Measurements from ENCODE around the gene ALKBH2.
A peak's percentile ranks its signal among the peaks of the same experiment; 100 is the strongest.

ALKBH2 gene

DNA sequence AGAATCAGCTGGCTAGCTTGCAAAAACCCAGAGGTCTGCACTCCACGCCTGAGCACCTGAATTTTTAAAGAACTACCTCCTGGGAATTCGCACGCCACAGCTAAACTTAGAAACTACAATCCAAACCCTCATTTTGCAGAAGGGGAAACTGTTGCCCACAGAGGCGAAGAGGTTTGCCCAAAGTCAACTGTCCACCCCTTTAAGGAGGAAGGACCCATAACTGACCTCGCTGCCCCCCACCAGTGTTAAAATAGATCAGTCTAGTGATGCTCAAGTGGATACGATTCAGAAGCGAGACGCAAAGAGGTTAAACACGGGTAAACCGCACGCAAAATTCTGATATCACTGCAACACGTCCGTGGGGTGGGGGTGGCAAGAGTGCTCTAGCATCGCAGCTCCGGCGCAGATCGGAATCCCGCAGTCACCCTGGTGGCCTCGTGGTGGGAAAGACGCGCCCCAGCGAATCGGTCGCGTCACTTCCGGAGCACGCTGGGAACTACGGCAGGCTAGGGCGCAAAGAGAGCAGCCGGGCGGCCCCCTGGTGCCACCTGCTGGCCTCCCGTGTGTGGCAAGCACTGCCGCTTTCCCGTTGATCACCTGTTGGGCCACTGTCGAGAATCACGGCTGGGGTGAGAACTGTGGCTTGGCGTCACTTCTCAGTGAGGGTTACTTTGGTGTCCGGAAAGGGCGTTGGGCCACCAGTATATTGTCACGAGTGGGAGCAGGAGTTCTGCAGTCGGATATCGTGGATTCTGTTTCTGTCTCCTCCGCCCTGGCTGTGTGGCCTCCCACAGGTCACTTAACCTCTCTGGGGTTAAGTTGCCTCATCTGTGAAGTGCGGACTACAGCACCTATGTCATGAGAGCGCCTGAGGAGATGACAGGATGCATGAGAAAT, at the start of gene ALKBH2:
TSS of gene ALKBH2 (minus strand) at position 451 of the 897 bp plus-strand sequence. CDS start 686 bp downstream, outside the sequence.
- DNase-seq (ENCODE audit: low read depth), result peak; percentile 91

- no peak for DNase-seq (ENCODE audit: low read depth)
Observed at GRCh38 chr12:109140560-109140959, 47.3 kb upstream of the ALKBH2 start.

GRCh38 chr12:109139791-109140190, 46.5 kb upstream of the ALKBH2 start:
- no peak for DNase-seq (ENCODE audit: low read depth)

- no peak for DNase-seq (ENCODE audit: low read depth)
Observed at GRCh38 chr12:109139360-109139759, 46.1 kb upstream of the ALKBH2 start.

DNA sequence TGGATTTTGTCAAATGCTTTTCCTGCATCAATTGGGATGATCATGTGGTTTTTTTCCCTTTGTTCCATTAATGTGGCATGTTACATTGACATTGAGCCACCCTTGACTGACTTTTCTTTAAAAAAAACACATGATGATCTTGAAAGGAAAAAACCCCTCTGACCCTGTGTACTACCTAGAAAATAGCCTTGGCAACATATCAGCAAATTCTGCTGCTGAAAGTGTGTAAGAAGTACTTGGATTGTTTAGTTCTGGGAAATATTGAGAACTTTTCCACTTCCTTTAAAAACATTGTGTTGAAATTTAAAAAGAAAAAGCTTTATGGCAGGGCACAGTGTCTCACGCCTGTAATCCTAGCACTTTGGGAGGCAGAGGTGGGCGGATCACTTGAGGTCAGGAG, 43.8 kb upstream of the ALKBH2 start:
- DNase-seq (ENCODE audit: low read depth), result no peak

DNA sequence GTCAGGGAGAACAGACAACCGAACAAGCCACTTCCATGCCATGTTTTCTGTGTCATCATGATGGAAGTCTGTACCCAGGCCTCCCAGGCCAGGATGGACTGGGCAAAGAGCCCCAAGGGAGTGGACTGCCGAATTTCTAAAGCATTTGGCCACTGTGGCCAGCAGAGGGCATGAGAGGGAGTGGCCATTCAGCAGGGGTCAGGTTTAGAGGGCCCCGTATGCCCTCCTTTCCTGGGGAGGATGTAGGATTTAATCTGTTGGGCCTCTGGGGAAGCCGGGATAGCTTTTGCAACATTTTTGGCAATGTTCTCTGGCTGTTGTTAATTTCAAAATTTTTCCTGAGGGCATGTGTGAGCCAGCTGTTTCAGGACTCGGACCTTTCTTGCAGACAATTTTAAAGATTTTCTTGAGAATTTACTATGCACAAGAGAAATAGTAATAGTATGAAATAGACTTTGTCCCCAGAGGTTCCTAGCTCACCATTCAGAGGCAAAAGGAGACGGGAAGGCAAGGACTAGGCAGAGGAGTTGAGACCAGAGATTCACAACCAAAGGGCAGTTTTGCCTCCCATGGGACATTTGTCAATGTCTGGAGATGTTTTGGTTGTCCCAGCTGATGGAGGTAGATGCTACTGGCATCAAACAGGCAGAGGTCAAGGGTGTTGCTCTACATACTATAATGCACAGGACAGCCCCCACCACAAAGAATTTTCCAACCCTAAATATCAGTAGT, 41.1 kb upstream of the ALKBH2 start:
- no peak for DNase-seq (ENCODE audit: low read depth)

GRCh38 chr12:109131154-109132050, 38.1 kb upstream of the ALKBH2 start:
- no peak for DNase-seq (ENCODE audit: low read depth)

DNA sequence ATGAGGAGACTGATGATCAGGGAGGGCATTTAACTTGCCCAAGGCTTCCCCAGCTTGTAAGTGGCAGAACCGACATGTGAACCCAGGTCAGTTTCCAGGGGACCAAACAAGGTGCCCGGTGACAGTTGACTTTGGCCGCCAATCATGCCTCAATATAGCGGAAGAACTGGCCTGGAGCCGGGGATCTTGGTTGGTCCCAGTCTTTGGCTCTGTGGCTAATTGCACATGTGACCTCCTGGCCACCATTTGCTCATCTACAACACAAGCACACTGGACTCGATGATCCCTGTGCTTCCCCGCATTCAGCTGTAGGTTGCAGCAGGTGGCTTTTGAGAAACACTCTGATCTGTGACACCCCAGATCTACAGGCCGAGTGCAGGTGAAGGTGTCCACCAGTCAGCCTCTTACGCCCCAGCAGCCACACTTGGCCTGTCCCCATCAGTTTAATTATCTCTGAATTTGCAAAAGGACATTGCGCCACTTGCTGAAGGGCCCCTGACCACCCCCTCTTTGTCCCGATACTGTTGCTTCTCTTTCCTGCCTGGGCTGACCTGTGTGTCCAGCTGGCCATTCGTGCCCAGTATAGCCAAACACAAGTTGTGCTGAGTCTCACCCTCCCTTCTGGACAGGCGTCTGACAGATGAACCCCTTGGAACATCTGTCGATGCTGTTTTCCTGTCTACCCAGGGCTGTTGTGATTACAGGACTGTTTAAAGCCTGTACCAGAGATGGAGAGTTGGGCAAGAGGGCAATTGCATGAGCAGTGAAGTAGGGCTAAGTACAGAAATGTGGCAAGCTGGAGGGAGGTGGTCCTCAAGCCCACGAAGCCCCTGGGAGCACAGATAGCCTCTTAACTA, 37.3 kb upstream of the ALKBH2 start:
- no peak for DNase-seq (ENCODE audit: low read depth)

GRCh38 chr12:109127533-109128242, 34.4 kb upstream of the ALKBH2 start:
- DNase-seq (ENCODE audit: low read depth), result no peak

- no peak for DNase-seq (ENCODE audit: low read depth)
Observed at GRCh38 chr12:109126784-109127183, 33.5 kb upstream of the ALKBH2 start.

DNA sequence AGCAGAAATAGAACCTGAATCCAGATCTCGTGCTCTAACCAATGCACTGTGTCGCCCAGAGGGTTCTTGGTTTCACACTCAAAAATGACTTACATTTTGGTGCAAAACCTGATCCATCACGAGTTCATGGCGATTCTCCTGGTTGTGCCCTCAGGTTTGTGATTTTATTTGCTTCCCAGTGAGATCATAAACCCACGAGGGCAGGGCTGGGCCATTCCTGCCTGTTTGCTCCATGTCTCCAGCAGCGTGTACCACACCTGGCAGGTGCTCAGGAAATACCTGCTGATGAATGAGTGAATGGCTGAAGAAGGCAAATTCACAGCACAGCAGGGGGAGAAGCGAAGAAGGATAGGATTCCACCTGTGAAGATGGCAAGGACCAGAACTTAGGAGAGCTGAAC, 32.5 kb upstream of the ALKBH2 start:
- no peak for DNase-seq (ENCODE audit: low read depth)

GRCh38 chr12:109124878-109125648, 31.8 kb upstream of the ALKBH2 start:
- no peak for DNase-seq (ENCODE audit: low read depth)

- no peak for DNase-seq (ENCODE audit: low read depth)
Observed at GRCh38 chr12:109121346-109121880, 28.1 kb upstream of the ALKBH2 start.

GRCh38 chr12:109120557-109120956, 27.3 kb upstream of the ALKBH2 start:
- no peak for DNase-seq (ENCODE audit: low read depth)

DNA sequence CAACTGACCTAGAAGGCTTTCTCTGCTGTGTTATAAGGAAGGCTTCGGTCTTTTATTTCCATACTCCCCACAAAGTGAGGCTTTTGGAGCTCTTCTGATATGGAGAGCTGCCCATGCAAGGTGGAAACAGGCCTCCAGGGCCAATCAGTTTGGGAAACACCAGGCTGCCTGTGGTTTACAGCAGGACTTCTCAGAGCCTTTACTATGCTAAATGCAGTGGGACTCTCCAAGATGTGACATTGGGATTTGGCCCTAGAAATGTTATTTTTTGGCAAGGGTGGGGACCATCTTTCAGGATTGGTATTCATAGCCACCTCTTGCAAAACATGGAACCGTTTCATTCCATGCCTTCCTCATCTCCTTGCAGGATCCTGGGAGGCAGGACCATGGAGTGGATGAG, 26.8 kb upstream of the ALKBH2 start:
- no peak for DNase-seq (ENCODE audit: low read depth)

GRCh38 chr12:109116611-109116949, 23.3 kb upstream of the ALKBH2 start:
- no peak for DNase-seq (ENCODE audit: low read depth)

DNA sequence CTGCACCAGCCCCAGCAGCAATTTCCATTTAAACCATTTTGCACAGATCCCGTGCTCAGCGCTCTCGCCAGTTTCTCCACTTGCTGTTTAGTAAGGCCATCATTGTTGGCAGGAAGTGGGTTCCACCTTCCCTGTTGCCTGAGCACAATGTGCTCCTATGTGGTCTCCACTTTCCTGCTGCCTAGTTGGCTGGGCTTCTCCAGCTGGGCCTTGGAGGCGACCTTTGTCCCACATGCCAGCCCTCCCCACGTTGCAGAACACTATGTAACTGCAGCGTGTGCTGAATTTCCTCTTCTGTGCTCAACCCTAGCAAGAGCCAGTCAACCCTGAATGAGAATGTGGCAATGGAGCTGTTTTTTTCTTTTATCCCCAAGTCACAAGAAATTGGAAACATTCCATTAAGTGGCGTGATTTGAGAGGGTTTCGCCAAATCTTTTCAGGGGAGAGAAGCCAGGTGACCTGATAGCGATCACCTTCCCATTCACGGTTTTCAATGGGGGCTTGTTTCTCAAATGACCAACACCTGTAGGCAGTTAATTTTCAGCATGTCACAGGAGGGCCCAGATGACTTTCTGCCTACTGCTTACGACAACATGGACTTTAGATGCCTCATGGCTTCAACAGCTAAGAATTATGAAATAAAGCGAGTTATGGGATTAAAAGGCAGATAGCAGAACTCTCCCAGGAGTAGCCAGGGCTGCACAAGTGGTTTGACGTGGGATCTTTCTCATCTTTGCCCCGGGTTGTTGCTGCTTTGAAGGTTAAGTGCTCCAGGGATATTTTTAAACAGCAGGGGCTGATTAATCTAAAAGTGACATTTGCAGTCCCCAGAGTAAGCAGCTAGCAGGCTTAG, 22.7 kb upstream of the ALKBH2 start, which contains the start of gene ACACB:
TSS of gene ACACB (plus strand) at position 830 of the 853 bp plus-strand sequence. CDS start 22,819 bp downstream, outside the sequence.
- DNase-seq (ENCODE audit: low read depth), result no peak

GRCh38 chr12:109115404-109115757, 22.1 kb upstream of the ALKBH2 start:
- no peak for DNase-seq (ENCODE audit: low read depth)

GRCh38 chr12:109114644-109115043, 21.4 kb upstream of the ALKBH2 start:
- DNase-seq (ENCODE audit: low read depth), result no peak

All from stimulated activated CD8-positive, alpha-beta memory T cell treated with anti-CD3 and anti-CD28 coated beads, Interleukin-4, amount 100 ng/mL, for 24 hours (primary cell).